Measurements from ENCODE around the gene C1orf53.

The C1orf53 gene

DNA sequence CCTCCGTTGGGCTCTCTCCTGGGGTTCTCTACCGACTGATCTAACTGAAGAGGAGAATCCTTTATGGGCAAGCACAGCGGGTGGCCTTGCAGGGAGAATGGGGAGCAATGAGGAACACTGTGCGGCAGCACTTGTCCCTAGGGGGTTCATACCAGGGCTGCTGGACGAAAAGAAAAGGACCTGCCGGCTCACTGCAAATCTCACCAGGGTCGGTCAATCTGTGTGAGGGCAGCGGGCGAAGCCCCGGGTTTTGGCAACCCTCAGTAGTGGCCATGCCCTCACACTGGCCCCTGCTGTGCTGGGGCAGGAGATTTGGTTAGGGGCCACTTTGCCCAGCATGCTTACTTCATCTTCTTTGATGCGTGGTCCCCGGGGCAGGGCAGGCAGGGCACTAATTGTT, 20.6 kb downstream of the C1orf53 start:
- no peaks in the 10 kb centered on the region for H4K20me1 ChIP-seq (ENCODE audit: insufficient read depth, low read length)
- H3K27ac ChIP-seq (ENCODE audit: low read length), result no peak overlapping the region
- H3K4me3 ChIP-seq (ENCODE audit: low read length), result no peak overlapping the region
- H3K4me1 ChIP-seq (ENCODE audit: low read length), result no peaks in the 10 kb centered on the region
- no peaks in the 10 kb centered on the region for H3K27me3 ChIP-seq (ENCODE audit: low read depth, low read length)
- no peak overlapping the region for H3K9ac ChIP-seq (ENCODE audit: low read length)
- H2AFZ ChIP-seq (ENCODE audit: low read depth, low read length), result no peak overlapping the region
- no peak overlapping the region for H3K4me2 ChIP-seq (ENCODE audit: low read length)
- no peaks in the 10 kb centered on the region for H3K79me2 ChIP-seq (ENCODE audit: low read length)
- no peaks in the 10 kb centered on the region for H3K9me3 ChIP-seq (ENCODE audit: insufficient read depth, low read length)
- H3K36me3 ChIP-seq (replicated peaks; ENCODE audit: low read depth, low read length), result no peaks in the 10 kb centered on the region
- TF ChIP-seq, protein P1, sequence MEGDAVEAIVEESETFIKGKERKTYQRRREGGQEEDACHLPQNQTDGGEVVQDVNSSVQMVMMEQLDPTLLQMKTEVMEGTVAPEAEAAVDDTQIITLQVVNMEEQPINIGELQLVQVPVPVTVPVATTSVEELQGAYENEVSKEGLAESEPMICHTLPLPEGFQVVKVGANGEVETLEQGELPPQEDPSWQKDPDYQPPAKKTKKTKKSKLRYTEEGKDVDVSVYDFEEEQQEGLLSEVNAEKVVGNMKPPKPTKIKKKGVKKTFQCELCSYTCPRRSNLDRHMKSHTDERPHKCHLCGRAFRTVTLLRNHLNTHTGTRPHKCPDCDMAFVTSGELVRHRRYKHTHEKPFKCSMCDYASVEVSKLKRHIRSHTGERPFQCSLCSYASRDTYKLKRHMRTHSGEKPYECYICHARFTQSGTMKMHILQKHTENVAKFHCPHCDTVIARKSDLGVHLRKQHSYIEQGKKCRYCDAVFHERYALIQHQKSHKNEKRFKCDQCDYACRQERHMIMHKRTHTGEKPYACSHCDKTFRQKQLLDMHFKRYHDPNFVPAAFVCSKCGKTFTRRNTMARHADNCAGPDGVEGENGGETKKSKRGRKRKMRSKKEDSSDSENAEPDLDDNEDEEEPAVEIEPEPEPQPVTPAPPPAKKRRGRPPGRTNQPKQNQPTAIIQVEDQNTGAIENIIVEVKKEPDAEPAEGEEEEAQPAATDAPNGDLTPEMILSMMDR (IDR thresholded peaks at IDR 0.05; ENCODE audit: low read depth, low read length), result no peak
- no peak for TF ChIP-seq EZH2phosphoT487 (IDR thresholded peaks at IDR 0.05; ENCODE audit: low read depth)

DNA sequence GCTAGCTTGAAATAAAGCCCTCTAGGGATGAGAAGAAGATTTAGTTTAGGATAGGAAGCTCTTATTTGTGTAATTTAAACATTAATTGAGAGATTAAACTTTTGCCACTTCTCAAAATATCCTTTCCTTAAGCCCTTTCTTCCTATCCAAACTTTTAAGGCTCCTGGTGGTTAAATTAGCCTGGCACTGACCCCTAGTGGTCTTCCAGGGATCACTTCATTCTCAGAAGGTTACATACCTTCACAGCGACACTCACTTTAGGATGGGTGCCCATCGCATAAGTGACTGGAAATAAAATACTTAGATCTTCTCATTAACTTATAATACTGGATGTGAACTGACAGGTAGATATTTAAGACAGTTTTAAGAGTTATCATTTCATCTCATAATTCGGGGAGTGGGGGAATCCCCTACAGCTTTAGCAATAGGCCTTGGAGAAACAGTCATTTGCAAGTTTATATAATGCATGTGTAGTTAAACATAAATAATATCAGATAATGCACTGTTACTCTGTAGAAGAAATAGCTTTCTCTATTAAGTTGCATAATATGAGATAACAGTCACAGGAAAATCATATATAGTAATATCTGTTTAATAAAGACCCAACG, 22.2 kb downstream of the C1orf53 start:
- peak overlapping the region; percentile 49 for H3K4me3 ChIP-seq (ENCODE audit: low read length)
- no peaks in the 10 kb centered on the region for H3K79me2 ChIP-seq (ENCODE audit: low read length)
- no peaks in the 10 kb centered on the region for H3K36me3 ChIP-seq (replicated peaks; ENCODE audit: low read depth, low read length)
- H3K9ac ChIP-seq (ENCODE audit: low read length), result no peak overlapping the region
- no peak overlapping the region for H2AFZ ChIP-seq (ENCODE audit: low read depth, low read length)
- H3K27me3 ChIP-seq (ENCODE audit: low read depth, low read length), result no peaks in the 10 kb centered on the region
- peaks cover 7% of the 10 kb centered on the region; the same call in 1 of the 2 replicates for H3K4me1 ChIP-seq (ENCODE audit: low read length)
- H3K27ac ChIP-seq (ENCODE audit: low read length), result no peak overlapping the region
- no peaks in the 10 kb centered on the region for H3K9me3 ChIP-seq (ENCODE audit: insufficient read depth, low read length)
- no peaks in the 10 kb centered on the region for H4K20me1 ChIP-seq (ENCODE audit: insufficient read depth, low read length)
- H3K4me2 ChIP-seq (ENCODE audit: low read length), result peak overlapping the region; percentile 53
- TF ChIP-seq EZH2phosphoT487 (IDR thresholded peaks at IDR 0.05; ENCODE audit: low read depth), result no peak
- TF ChIP-seq, protein P1 (IDR thresholded peaks at IDR 0.05; ENCODE audit: low read depth, low read length), result peak; percentile 97

DNA sequence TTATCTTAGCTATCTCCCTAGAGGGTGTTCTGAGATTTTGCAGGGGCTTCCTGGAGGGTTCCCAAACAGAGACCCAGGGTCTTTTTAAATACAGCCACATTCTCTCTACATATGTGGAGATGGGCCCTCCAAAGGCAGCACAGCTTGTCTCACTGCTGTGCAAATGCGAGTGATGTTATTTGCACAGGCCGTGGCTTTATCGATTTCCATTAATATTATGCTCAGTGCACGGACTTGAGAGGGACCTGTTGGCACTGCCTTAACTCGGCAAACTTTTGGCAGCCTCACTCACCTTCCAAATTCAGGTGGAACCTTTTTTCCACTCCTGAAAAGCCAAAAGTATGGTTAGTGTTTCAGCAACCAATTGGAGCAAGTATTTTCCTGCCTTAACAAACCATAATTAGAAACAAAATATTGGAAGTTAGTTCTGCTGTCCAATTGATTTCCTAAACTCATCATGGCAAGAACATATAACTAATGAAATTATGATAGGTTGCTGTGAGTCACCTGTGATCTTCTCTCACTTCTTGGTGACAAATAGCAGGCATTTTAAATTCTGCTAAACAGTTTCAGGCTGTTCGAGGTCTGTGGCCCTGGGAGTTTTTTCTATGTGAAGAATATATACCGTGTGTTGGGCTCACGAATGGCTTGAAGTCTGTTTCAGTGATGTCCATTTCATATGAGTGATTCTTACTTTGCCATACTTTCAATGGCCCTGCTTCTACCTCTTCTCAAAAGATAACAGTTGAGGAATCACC, 25.7 kb downstream of the C1orf53 start:
- Histone ChIP-seq H3K9ac (ENCODE audit: low read length) (0 out of 2 replicates have a peak overlapping the region, but pooled peaks have one; percentile 37), H4K20me1 (ENCODE audit: insufficient read depth, low read length) (no peaks in the 10 kb centered on the region), H3K27me3 (ENCODE audit: low read depth, low read length) (peaks cover 20% of the 10 kb centered on the region), H3K79me2 (ENCODE audit: low read length) (no peaks in the 10 kb centered on the region), H3K9me3 (ENCODE audit: insufficient read depth, low read length) (no peaks in the 10 kb centered on the region), H3K4me1 (ENCODE audit: low read length) (peaks cover 9% of the 10 kb centered on the region), H2AFZ (ENCODE audit: low read depth, low read length) (peak overlapping the region; percentile 84), H3K4me2 (ENCODE audit: low read length) (peak overlapping the region; percentile 54), H3K36me3 (replicated peaks; ENCODE audit: low read depth, low read length) (no peaks in the 10 kb centered on the region), H3K27ac (ENCODE audit: low read length) (no peak overlapping the region), H3K4me3 (ENCODE audit: low read length) (peak overlapping the region; percentile 72)
- TF ChIP-seq, protein P1 (IDR thresholded peaks at IDR 0.05; ENCODE audit: low read depth, low read length), result no peak
- TF ChIP-seq EZH2phosphoT487 (IDR thresholded peaks at IDR 0.05; ENCODE audit: low read depth), result no peak

DNA sequence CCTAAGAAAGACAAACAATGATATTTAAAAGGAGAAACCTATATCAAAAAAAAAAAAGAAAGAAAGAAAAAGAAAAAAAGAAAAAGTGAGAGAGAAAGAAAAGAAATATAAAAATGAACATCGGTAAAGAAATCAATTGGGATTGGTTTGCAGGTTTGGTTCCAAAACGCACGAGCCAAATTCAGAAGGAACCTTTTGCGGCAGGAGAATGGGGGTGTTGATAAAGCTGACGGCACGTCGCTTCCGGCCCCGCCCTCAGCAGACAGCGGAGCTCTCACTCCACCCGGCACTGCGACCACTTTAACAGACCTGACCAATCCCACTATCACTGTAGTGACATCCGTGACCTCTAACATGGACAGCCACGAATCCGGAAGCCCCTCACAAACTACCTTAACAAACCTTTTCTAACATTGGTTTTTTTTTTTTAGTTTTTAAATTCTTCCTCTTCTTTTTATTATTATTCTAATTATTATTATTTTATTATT, 26.5 kb downstream of the C1orf53 start:
- Histone ChIP-seq H3K27ac (ENCODE audit: low read length) (no peak overlapping the region), H2AFZ (ENCODE audit: low read depth, low read length) (peak overlapping the region; percentile 84), H3K9me3 (ENCODE audit: insufficient read depth, low read length) (no peaks in the 10 kb centered on the region), H3K4me2 (ENCODE audit: low read length) (peak overlapping the region; percentile 54), H3K4me3 (ENCODE audit: low read length) (peak overlapping the region; percentile 72), H3K36me3 (replicated peaks; ENCODE audit: low read depth, low read length) (no peaks in the 10 kb centered on the region), H3K4me1 (ENCODE audit: low read length) (peaks cover 17% of the 10 kb centered on the region), H3K9ac (ENCODE audit: low read length) (peak overlapping the region; percentile 37), H3K27me3 (ENCODE audit: low read depth, low read length) (peaks cover 20% of the 10 kb centered on the region), H4K20me1 (ENCODE audit: insufficient read depth, low read length) (no peaks in the 10 kb centered on the region), H3K79me2 (ENCODE audit: low read length) (no peaks in the 10 kb centered on the region)
- no peak for TF ChIP-seq EZH2phosphoT487 (IDR thresholded peaks at IDR 0.05; ENCODE audit: low read depth)
- TF ChIP-seq, protein P1 (IDR thresholded peaks at IDR 0.05; ENCODE audit: low read depth, low read length), result no peak
